NCI-H2081 treated with DMSO at 0.1 percent for 48 hours (cell line): ENCODE data around the gene SH3PXD2A.
"Not testable (repeated sequence)": the region's sequence is repeated elsewhere in the genome, so short reads cannot be mapped to it uniquely, and the experiment has no call there.

ENCODE experiments used
- DNase-seq: peaks from one replicate; lab custom pipeline; 2025; lab: John Stamatoyannopoulos, UW

Gene SH3PXD2A

DNA sequence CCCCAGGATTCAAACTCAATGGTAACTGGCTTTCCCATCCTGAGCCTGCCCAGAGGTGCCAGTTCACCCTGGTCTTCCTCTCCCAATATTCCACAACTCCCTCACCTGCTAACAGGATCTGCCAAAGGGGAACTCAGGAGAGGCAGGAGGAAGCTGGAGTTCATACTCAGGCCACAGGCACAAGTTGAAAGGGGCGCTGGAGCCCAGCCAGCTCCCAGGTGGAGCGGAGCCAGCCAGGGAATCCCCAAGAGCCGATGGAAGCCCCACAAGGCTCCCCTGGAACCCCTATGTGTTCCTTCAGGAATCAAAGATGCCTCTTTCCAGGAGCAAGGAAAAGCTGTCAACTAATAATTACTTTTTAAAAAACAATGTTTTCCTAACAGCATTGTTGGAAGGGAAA is 63.5 kb downstream of the SH3PXD2A start:
- DNase-seq = no peak

DNA sequence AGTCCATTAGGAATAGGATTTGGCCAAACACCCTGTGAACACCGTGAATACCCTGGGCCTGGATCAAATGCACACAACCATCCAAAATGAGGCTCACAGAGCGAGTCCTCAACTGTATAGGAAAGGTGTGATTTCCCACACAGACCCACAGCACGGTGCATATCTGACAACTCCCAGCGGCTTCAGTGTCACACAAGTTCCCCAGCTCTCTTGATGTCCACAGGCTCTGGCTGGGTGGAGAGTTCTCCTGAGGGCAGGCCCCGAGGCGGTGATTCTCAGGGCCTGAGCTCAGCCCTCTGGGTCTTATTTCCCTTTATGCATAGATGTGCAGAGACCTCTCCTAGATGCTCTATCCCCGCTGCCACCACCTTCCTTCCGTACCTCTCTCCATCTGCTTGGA is 64.1 kb downstream of the SH3PXD2A start:
- DNase-seq = no peak

DNA sequence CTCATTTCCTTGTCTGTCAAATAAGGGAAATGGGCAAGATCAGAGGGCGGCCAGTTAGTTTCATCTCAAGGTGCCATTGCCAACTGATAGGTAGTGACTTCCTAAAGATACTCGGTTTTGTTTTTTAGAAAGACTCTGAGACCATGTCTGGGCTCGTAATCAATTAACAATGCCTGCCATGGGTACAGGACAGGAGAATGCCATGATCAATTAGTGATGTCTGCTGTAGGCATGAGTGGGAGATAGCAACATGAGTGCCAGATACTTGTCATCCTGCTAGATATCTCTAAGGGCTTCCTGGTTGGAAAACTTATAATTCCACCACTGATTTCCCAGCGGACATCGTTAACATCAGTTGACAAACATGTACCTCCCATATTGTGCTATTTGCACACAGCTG is 64.8 kb downstream of the SH3PXD2A start:
- no peak for DNase-seq

- DNase-seq = no peak
Observed at GRCh38 chr10:103789771-103790201, 65.6 kb downstream of the SH3PXD2A start.

DNA sequence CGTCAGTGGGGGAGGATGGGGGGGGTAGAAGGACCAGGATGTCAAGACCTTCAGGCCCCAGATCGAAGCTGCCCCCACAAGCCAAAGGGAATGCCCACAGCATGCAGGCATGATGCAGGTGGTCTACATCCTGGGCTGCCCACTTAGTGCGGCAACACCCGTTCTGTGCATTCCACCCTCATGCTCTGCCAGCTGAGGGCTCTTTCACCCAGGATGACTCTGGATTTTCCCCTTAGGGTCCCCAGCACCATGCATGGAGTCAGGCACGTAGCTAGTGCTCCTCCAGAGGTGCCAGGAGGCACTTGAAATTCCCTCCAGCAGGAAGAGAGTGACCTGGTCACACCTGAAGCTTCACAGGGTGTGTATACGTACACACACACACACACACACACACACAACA is 66.2 kb downstream of the SH3PXD2A start:
- DNase-seq = no peak

DNA sequence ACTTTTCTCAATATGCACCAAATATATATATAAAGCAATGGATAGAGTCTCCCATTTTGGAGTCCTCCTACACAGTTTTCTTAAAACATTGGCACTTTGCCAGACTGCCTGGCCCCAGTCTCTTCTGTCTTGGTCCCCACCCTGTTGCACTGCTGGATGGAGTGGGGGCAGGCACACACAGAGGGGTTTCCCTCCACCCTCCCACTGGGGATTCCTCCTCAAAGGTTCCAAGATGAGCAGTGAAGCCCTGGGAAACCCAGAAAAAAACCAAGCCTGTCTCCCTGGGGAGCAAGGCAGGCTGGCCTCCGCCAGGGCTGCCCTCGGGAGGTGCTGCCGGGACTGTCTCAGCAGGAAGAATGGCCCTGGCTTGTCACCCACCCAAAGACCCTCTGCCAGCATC is 68.0 kb downstream of the SH3PXD2A start:
- no peak for DNase-seq

DNA sequence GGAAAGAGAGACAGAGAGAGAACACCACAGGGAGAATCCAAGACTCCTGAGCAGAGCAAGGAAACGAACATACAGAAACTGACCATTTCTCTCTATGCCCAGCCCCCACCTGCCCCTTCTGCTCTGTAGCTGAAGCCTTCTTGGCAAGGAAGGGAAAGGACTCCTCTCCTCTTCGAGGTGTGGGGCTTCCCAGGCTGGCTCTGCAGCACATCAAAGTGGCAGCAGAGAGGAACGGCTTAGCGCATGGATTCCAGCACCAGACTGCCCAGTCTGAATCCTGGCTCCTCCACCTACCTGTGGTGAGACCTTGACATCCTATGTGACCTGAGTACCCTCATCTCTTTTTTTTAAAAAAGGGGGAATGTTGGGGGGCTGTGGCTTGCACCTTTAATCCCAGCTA is 69.4 kb downstream of the SH3PXD2A start:
- no peak for DNase-seq

- no peak for DNase-seq
Observed at GRCh38 chr10:103784723-103785418, 70.5 kb downstream of the SH3PXD2A start.

- no peak for DNase-seq
Observed at GRCh38 chr10:103784089-103784488, 71.3 kb downstream of the SH3PXD2A start.

DNA sequence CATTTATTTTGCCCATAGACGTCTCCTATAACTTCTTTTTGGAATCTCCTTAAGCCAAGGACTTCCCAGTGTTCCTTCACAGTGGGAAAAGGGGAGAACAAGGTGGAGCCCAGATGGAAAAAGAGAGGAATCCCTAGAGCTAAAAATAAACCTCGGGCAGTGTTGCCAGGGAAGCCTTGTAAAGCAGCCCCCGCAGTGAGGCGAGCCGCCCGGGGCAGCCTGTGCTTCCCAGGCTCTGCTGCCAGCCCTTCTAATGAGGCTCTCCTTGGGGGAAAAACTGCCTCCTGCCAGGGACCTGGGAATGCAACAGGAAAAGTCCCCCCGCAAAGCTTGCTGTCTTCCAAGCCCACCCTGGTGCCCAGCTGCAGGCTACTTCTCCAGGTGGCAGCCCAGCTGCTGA is 71.7 kb downstream of the SH3PXD2A start:
- DNase-seq = no peak

- no peak for DNase-seq
Observed at GRCh38 chr10:103781329-103782061, 73.9 kb downstream of the SH3PXD2A start.

DNA sequence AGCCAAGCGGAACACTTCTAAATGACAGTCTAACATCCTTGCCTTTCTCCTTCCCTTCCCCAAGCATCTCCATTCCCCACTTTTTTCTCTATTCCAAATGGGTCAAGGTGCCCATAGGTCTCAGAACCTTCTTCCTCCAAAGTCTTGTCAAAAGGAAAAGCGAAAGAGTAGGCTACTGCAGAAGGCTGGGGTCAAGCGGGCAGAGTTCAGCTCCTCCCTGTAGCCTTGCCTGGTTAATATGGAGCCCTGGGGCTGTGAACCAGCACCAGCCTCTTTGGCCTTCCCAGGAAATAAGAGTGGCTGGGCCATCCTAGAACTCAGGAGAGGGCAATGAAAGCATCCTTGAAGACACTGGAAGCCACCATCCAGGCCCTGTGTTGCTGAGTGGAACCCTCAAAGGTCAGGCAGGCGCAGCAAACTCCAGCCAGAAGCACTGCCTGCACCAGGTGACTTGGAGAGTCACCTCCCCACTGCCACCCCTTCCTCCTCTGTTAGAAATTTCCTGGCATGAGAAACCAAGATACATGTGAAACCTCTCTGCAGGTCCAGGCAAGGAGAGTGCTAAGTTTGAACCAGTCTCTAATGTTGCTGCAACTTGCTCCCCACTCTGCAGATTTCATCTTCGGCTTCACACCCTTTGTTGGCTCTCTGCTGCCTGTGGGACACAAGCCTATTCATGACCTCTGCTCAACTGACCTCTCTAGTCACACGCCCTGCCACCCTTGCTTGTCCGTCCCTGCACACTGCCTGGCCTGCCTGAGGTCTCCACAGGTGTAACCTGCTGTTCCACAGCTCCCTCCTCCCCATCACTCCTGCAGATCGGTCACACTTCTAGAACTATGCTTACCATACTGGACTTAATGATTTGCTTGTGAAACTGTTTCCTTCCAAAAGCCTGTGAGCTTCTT is 74.9 kb downstream of the SH3PXD2A start:
- no peak for DNase-seq

DNA sequence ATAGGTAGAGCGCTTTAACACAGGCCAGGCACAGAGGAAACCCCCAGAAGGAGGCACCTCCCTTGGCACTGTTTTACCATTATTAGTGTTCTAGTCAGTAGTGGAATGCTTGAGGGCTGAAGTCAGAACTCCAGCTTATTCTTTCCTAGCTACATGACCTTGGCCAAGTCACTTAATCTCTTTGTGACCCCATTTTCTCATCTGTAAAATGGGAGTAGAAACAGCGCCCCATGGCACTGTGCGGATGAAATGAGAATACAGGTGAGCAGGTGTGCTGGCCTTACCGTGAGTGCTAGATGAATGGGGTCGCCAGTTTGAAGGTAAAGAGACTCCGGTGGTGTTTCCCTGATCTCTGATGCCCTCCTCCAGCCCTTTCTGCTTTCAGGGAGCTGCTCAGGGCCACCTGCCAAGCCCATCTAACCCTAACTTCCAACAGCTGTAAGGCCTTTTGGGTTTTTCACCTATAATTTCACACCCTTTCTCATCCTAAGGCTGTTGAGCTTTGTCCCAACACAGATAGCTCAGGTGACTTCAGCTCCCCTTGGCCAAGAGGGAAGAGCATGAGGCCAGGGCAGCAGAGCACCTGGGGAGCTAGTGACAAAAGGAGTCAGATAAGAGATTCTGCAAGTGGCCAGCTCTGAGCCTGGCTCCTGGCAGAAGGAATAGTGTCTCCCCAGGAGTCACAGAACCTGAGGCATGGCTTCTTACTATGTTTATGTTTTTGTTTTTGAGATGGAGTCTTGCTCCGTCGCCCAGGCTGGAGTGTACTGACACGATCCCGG is 76.8 kb downstream of the SH3PXD2A start:
- DNase-seq = no peak

DNA sequence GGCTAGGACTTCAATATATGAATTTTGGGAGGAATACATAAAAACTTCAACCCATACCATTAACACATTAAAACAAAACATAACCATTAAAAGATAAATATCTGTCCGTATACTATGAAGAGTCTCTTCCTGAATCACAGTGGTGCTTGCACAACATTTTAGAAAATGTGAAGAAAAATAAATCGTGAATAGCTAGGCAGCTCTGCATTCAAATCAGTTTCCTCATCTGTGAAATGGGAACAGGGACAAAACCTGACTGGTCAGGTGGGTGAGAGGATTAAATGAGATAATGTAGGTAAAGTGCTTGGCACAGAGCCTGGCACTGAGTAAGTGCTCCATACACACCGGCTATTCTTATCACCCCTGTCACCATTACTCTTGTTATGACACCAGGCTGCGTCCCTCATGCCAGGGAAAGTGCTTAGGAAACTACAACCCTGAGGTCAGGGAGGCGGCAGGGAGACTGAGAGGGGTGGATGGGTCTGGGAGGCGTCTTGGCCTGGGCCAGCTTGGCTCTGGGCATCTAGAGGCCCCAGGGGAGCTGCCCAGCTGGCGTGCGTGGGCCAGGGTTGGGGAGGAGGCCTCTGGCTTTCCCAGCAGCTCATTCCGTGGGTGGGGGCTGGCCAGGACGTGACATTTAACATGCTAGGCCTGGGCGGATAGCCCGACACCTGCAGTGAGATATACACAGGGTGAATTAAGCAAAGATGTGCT is 78.3 kb downstream of the SH3PXD2A start:
- DNase-seq = no peak

- no peak for DNase-seq
Observed at GRCh38 chr10:103775776-103776175, 79.6 kb downstream of the SH3PXD2A start.

- not testable (repeated sequence) for DNase-seq
Observed at GRCh38 chr10:103772846-103773245, 82.5 kb downstream of the SH3PXD2A start.

GRCh38 chr10:103772096-103772845 is 83.1 kb downstream of the SH3PXD2A start:
- DNase-seq = no peak

GRCh38 chr10:103770139-103770538 is 85.2 kb downstream of the SH3PXD2A start:
- DNase-seq = no peak

GRCh38 chr10:103769176-103769575 is 86.2 kb downstream of the SH3PXD2A start:
- no peak for DNase-seq

- DNase-seq = no peak
Observed at GRCh38 chr10:103768345-103768744, 87.0 kb downstream of the SH3PXD2A start.
